HUES48 (cell line): ENCODE measurements around the gene NFATC4.
"Not testable (repeated sequence)": the region's sequence is repeated elsewhere in the genome, so short reads cannot be mapped to it uniquely, and the experiment has no call there.

ENCODE experiments used
- H3K27ac ChIP-seq: one replicate; pipeline ENCODE4 v1.7.0; 2013; ENCODE audit warnings: low read depth, low read length, inconsistent platforms
- H3K27me3 ChIP-seq: 2 replicates; pipeline ENCODE4 v1.6.1; 2013; ENCODE audit warnings: mild to moderate bottlenecking, low read length; ENCODE audit not compliant: control insufficient read depth, insufficient read depth
- H3K36me3 ChIP-seq: 2 replicates; pipeline ENCODE4 v1.6.1; 2013; ENCODE audit warnings: low read length; ENCODE audit not compliant: control insufficient read depth, insufficient read depth
- H3K4me1 ChIP-seq: 2 replicates; pipeline ENCODE4 v1.6.1; 2013; ENCODE audit warnings: mild to moderate bottlenecking, low read length; ENCODE audit not compliant: control insufficient read depth, insufficient read depth
- H3K4me3 ChIP-seq: 2 replicates; pipeline ENCODE4 v1.5.1; 2013; ENCODE audit warnings: mild to moderate bottlenecking, low read depth, low read length
- H3K9ac ChIP-seq: 2 replicates; pipeline ENCODE4 v1.6.1; 2013; ENCODE audit warnings: mild to moderate bottlenecking, low read depth, low read length, moderate library complexity
- H3K9me3 ChIP-seq: 2 replicates; pipeline ENCODE4 v1.6.1; 2013; ENCODE audit warnings: low read length; ENCODE audit not compliant: control insufficient read depth, insufficient read depth

Gene NFATC4

GRCh38 chr14:24340606-24341005 is 27.4 kb upstream of the NFATC4 start:
- no peaks in the 10 kb centered on the region for H3K9me3 ChIP-seq
- no peak overlapping the region for H3K9ac ChIP-seq
- no peak overlapping the region for H3K27ac ChIP-seq
- 0 out of 2 replicates have a peak, but pooled peaks cover 5% of the 10 kb centered on the region for H3K4me1 ChIP-seq
- H3K4me3 ChIP-seq: no peak overlapping the region
- no peaks in the 10 kb centered on the region for H3K36me3 ChIP-seq
- H3K27me3 ChIP-seq: peaks cover 62% of the 10 kb centered on the region

DNA sequence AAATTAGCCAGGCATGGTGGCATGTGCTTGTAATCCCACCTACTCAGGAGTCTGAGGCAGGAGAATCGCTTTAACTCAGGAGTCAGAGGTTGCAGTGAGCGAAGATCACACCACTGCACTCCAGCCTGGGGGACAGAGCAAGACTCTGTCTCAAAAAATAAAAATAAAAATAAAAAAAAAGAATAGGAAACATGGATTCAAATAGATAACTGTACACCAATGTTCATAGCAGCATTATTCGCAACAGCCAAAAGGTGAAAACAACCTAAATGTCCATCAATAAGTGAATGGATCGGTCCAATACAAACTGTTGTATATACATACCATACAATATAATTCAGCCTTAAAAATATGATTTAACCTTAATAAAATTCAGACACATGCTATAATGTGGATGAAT is 25.1 kb upstream of the NFATC4 start:
- Histone ChIP-seq H3K27ac (no peak overlapping the region), H3K4me1 (0 out of 2 replicates have a peak, but pooled peaks cover 4% of the 10 kb centered on the region), H3K9me3 (no peaks in the 10 kb centered on the region), H3K4me3 (no peak overlapping the region), H3K27me3 (peaks cover 49% of the 10 kb centered on the region), H3K9ac (no peak overlapping the region), H3K36me3 (no peaks in the 10 kb centered on the region)

DNA sequence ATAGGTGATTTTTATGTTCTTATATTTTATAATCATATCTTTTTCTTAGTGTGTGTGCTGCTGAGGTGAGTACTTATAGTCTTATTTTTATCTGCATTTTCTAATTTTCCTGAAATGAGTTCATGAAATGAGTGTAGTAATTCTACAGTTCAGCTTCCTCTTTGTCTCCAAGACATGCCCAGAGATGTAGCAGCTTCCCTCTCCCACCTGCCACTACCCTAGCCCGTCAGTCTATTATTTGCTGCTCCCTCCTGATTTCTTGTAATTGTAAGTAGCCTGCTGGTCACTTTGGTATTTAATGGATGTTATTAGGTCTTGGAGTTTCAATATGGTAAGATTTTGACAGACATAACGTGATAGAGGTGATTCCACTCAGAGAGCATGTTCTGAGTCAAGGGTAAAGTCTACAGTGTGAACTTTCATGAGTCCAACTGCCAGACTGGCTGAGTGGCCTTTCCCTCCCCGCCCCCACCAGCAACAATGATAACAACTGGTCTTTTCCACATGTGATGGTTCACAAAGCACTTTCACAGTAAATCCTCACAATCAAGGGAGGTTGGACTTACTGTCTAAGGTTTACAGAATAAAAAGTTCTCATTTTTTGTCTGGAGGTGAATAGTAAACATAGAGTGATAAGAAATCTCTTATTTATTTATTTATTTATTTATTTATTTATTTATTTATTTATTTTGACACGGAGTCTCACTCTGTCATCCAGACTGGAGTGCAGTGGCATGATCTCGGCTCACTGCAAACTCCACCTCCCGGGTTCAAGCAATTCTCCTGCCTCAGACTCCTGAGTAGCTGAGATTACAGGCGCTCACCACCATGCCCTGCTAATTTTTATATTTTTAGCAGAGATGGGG is 24.0 kb upstream of the NFATC4 start:
- H3K9ac ChIP-seq: no peak overlapping the region
- H3K27ac ChIP-seq: no peak overlapping the region
- no peak overlapping the region for H3K4me3 ChIP-seq
- H3K27me3 ChIP-seq: peaks cover 38% of the 10 kb centered on the region
- no peaks in the 10 kb centered on the region for H3K36me3 ChIP-seq
- H3K4me1 ChIP-seq: 0 out of 2 replicates have a peak, but pooled peaks cover 3% of the 10 kb centered on the region
- H3K9me3 ChIP-seq: no peaks in the 10 kb centered on the region

DNA sequence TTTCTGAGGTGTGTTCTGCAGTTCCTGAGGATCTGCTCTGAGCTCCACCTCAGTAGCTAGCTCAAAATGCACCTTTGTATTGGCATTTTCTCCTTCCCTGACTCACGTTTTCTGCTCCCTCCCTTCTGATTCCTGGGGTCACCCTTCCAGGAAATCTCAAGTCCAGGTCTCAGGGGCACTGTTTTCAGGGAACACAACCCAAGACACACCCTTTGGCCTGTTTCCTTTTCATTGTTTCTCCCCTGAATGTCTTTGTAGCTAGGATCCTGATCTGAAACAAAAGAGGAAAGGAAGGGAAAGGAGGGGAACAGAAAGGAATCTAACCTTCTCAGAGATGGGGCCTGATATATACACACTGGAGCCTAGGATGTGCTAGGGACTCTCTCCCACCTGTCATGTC is 20.9 kb upstream of the NFATC4 start:
- Histone ChIP-seq H3K9ac (no peak overlapping the region), H3K4me1 (no peaks in the 10 kb centered on the region), H3K4me3 (no peak overlapping the region), H3K9me3 (no peaks in the 10 kb centered on the region), H3K27me3 (peaks cover 32% of the 10 kb centered on the region), H3K27ac (no peak overlapping the region), H3K36me3 (no peaks in the 10 kb centered on the region)

DNA sequence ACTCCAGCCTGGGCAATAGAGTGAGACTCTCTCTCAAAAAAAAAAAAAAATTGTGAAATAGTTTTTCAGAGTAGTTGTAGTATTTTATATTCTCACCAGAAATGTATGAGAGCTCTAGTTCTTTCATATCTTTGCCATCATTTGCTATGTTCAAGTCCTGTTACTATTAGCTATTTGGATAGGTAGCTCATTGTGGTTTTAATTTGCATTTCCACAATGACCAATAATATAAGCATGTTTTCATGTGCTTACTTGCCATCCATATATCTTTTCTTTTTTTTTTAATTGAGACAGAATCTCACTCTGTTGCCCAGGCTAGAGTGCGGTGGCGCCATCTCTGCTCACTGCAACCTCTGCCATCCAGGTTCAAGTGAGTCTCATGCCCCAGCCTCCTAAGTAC is 19.8 kb upstream of the NFATC4 start:
- Histone ChIP-seq H3K36me3 (no peaks in the 10 kb centered on the region), H3K27me3 (peaks cover 36% of the 10 kb centered on the region), H3K9me3 (no peaks in the 10 kb centered on the region), H3K4me3 (no peak overlapping the region), H3K27ac (no peak overlapping the region), H3K4me1 (no peaks in the 10 kb centered on the region), H3K9ac (no peak overlapping the region)

GRCh38 chr14:24349742-24350141 is 18.2 kb upstream of the NFATC4 start:
- Histone ChIP-seq H3K9me3 (no peaks in the 10 kb centered on the region), H3K36me3 (no peaks in the 10 kb centered on the region), H3K4me1 (no peaks in the 10 kb centered on the region), H3K27me3 (peaks cover 36% of the 10 kb centered on the region), H3K27ac (no peak overlapping the region), H3K4me3 (no peak overlapping the region), H3K9ac (no peak overlapping the region)

DNA sequence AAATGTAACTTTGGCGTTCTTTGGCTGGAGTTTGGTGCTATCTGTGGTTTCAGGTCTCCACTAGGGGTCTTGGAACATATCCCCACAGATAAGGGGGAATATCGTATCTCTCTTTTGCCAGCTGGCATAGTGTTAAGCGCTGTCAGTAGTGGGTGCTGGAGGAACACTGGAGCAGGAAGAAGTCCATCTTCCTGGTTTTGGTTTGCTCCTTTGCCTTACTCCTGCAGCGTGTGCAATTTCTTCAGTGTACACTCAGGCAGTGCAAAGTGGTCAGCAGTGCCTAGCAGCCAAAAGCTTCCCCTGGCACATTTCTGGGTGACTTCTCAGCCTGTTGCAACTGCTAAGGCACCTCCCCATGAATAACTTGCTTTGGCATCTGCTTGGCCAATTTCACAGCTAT is 16.5 kb upstream of the NFATC4 start:
- Histone ChIP-seq H3K9ac (no peak overlapping the region), H3K27ac (no peak overlapping the region), H3K36me3 (no peaks in the 10 kb centered on the region), H3K27me3 (peaks cover 35% of the 10 kb centered on the region), H3K4me3 (no peak overlapping the region), H3K9me3 (no peaks in the 10 kb centered on the region), H3K4me1 (no peaks in the 10 kb centered on the region)

DNA sequence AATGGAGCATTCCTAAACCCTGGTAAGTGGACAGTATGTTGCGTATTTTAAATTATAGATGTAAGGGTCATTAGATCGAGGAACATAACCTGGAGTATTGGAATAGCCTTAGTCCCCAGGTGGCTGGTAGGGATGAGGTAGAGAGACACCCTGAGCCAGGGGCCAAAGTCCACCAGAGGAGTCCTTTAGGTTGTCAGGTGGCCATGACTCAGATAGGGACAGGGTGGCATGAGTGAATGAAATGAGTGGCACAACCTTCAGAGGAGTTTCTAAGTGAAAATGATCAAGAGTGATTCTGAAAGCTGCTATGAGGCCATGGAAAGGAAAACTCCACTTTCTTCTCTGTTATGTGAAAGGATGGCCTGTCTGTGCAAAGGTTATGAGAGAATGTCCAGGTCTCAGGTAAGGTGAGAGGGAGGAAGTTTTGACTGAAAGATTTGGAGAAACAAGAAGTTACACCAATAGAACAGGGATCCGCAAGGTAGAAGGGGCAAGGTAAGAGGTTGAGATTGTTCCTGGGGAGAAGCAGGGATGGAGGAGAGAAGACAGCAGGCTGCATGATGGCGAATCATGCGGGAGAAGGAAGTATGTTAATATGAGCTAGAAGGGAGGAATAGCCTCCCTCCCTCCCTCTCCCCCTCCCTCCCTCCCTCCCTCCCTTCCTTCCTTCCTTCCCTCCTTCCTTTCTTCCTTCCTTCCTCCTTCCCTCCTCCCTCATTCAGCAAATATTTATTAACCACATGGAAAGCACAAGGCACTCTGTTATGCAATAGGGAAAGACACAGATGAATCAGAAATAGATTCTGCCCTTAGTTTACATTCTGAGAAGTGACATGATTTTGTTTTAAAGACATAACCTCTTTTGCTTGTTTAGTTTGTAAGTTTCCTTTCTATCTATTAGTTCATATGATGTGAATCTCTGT is 14.2 kb upstream of the NFATC4 start:
- no peaks in the 10 kb centered on the region for H3K4me1 ChIP-seq
- H3K36me3 ChIP-seq: no peaks in the 10 kb centered on the region
- H3K9ac ChIP-seq: no peak overlapping the region
- no peak overlapping the region for H3K4me3 ChIP-seq
- no peak overlapping the region for H3K27ac ChIP-seq
- H3K27me3 ChIP-seq: peaks cover 26% of the 10 kb centered on the region
- H3K9me3 ChIP-seq: no peaks in the 10 kb centered on the region

- H3K4me1 ChIP-seq, H3K36me3 ChIP-seq, H3K4me3 ChIP-seq, H3K9ac ChIP-seq, H3K27ac ChIP-seq, H3K9me3 ChIP-seq: not testable (repeated sequence)
- H3K27me3 ChIP-seq: peaks cover 22% of the 10 kb centered on the region
These were observed 13.5 kb upstream of the NFATC4 start for GRCh38 chr14:24354482-24354825.

DNA sequence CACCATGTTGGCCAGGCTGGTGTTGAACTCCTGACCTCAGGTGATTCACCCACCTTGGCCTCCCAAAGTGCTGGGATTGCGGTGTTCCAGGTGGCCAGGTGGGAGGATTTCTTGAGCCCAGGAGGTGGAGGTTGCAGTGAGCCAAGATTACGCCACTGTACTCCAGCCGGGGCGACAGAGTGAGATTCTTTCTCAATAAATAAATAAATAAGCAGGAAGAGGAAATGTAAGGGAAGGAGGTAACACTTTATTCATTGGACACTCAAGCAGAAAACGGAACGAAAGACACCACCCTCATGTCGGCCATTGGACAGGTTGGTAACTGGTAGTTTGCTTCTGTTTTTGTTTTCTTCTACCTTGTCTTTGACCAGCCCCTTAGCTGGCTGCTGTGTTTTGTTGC is 13.0 kb upstream of the NFATC4 start:
- Histone ChIP-seq H3K9ac (no peak overlapping the region), H3K36me3 (no peaks in the 10 kb centered on the region), H3K9me3 (no peaks in the 10 kb centered on the region), H3K27ac (no peak overlapping the region), H3K27me3 (peaks cover 16% of the 10 kb centered on the region), H3K4me3 (no peak overlapping the region), H3K4me1 (no peaks in the 10 kb centered on the region)

GRCh38 chr14:24356208-24356607 is 11.8 kb upstream of the NFATC4 start:
- Histone ChIP-seq H3K36me3 (no peaks in the 10 kb centered on the region), H3K9me3 (no peaks in the 10 kb centered on the region), H3K4me3 (no peak overlapping the region), H3K27me3 (peaks cover 12% of the 10 kb centered on the region), H3K4me1 (no peaks in the 10 kb centered on the region), H3K27ac (no peak overlapping the region), H3K9ac (no peak overlapping the region)
